Measurements from ENCODE around the gene NYAP2.

Gene NYAP2

DNA sequence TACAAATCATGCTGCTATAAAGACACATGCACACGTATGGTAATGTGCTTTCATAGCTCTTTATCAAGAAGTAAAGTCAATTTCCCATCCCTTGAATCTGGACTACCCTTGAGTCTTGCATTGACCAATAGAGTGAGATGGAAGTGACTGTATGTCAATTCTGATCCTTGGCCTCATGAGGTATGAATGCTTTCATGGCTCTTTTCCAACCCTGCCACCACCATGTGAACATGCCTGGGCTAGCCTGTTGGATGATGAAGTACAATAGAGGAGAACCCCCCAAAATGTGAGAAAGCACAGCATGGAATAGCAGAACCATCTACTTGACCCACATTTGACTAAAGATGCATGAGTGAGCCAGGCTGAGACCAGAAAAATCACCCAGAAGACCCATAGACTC, 237.0 kb downstream of the NYAP2 start:
- DNase-seq: no peak

- DNase-seq: no peak
These were observed 237.7 kb downstream of the NYAP2 start for GRCh38 chr2:225637259-225637658.

- no peak for DNase-seq
These were observed 241.0 kb downstream of the NYAP2 start for GRCh38 chr2:225640550-225640949.

DNA sequence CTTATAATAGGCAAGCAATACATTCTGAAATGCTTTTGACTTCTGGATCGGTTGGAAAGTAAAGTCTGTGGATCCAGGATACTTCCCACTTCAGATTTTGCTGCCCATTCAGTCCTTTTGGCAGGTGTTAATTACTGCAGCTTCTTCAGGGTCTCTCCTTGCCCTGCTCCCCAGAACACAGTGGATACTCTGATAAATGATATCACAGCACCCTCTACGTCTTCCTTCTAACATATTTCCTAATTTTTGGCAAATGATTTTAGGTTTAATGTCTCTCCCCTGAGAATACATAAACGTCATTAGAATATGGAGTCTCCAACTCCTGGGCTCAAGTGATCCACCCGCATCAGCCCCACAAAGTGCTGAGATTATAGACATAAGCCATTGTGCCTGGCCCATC, 249.8 kb downstream of the NYAP2 start:
- DNase-seq: no peak

DNA sequence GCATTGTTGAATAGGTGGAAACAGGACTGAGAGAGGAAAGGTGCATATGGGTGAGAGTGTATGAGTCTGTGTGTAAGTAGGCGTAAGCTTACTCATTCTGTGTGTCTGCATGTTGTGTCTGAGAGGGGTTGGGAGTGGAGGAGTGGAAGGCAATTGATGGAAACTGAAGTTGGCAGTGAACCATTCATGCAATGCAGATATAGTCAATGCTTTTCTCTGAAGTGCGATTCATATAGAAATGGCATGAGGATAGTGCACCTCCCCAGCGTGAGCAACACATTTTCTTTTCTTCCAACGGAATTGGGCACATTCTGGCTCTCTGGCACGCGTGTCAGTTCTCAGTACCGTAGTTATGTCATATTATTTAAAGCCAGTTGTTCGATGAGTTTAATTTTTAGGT, 250.5 kb downstream of the NYAP2 start:
- DNase-seq: no peak

DNA sequence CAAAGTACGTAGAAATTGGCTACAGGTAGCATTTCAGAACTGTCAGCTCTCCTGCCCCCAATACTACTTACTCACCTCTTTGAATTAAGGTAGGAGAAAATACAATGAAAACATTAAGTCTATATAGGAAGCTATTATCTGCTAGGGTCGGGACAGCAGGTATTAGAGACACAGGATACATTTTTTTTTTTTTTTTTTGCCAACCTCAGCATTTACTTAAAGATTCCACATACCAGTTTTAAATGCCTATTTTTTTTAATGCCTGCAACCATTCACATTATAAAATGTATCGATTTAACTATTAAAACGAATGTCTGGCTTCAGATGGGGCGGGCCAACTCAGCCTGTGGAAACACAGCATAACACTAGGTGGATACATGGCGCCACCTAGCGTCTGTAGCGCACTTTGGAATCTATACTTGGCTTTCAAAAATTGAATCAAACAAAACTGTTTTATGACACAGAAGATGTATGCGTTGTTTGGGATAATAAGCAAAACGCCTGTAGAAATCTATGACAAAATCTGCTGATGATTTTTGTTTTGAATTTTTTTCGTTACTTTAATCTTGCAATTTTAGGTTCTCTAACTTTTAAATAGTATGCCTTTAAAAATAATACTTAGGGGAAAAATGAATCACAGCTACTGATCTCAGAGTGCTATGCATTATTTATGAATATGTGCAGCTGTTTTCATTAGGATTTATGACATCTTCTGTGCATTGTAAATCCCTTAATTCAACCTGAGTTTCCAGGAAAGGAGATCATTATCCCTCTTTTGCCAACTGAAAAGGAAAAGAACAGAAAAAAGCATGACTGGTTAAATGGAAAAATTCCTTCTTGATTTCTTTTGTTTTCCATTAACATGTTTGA, 261.0 kb downstream of the NYAP2 start:
- DNase-seq: peak; percentile 79 to 88 (median 87)

DNA sequence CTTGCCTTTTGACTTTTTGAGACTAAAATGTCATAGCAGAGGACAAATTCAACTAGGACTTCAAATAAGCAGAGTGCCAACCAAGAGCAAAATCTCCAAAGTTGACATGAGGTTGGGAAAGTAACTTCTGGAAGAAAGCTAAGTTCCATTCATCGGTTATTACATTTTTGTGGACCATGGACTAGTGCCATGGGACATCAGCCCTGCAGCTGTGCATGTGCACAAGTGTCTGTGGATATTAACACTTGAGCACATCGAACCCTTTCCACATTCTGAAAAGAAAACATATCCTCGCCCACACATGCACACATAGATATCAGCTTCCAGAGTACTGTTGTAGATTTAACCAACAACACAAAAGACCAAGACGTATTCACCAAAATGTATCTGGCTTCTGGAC, 262.6 kb downstream of the NYAP2 start:
- no peak for DNase-seq

- DNase-seq: no peak
These were observed 267.9 kb downstream of the NYAP2 start for GRCh38 chr2:225667445-225667844.

GRCh38 chr2:225668606-225669266, 269.2 kb downstream of the NYAP2 start:
- peak; percentile 52 to 76 (median 64) for DNase-seq

DNA sequence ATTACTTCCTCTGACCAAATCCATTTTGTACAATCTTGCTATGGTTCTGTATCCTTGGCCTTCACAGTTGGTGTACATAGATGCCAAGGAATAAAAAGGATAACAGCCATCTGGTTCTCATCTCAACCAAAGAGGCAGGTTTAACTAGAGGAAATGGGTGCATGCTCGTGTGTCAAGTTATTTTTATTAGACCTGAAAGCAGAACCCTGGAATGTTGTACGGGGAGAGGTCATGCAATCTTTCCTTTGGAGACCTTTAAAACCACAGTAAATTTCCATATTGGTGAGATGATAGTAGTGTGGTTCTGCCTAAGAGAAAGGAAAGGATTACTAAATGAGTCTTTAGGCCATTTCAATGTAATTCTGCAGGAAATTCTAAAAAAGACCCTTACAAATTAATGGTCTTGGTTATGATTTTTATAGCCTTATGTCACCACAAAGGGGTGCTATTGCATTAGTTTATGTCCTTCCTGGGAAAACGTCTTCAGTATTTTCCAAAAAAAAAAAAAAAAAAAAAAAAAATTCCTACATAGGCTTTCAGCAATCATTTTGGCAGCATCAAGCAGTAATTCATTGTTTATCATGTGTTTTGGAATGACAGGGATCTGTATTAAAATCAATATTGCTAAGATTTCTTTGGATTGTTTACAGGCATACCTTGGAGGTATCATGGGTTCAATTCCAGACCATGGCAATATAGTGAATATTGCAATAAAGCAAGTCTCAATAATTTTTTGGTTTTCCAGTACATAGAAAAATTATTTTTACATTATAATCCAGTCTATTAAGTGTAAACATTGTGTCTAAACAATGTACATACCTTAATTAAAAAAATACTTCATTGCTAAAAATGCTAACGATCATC, 270.8 kb downstream of the NYAP2 start:
- peak in 2 of 4 experiments; percentile 41 to 44 for DNase-seq

DNA sequence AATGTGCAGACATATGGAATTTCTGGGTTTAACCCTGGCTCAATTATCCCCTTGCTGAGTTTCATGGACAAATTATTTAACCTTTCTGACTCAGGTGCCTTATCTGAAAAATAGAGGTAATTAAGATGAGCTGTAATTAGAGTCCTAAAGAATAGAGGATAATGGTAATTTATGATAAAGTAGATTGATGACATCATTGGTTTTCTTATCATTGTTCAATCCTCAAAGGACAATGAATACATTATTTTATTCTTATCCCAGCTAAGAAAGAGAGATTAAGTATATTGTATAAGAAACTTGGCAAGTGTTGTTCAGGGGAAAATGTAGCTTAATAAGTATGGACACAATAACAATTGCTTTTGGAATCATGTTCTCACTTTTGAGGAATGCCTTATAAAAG, 279.3 kb downstream of the NYAP2 start:
- DNase-seq: no peak

DNA sequence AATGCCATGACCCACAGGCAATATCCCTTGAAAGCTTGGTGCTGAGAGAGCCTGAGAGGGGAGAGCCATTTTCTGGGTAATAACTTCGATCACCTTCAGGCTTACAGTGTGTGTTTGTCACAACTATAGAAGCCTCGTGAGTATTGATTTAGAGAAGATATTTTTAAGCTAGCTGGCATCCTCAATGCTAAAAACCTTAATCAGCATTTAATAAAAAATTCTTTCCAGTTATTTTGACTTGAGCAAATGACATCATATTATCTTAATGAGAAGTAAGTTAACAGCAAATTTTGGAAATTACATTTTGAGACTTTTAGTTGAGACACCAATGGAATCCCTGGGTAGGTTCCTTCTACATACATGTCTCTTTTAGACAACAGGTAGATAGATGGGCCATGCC, 283.7 kb downstream of the NYAP2 start:
- DNase-seq: no peak

DNA sequence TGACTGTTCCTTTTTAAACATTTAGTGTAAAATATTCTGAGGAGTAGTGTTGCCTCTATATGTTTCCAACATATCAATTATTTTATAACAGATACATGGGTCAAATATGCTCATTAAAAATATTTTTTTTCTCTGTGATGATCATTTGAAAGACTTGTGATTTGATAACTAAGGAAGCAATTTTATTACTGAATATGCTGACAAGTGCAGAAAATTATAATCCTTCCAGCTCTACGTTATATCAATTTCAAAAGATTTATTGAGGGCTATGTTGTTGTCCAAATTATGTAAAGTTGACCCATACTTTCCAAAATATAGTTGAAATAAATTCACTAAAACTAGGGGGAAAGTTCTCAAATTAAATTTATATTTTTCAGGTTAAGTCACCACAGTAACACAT, 290.6 kb downstream of the NYAP2 start:
- DNase-seq: no peak

DNA sequence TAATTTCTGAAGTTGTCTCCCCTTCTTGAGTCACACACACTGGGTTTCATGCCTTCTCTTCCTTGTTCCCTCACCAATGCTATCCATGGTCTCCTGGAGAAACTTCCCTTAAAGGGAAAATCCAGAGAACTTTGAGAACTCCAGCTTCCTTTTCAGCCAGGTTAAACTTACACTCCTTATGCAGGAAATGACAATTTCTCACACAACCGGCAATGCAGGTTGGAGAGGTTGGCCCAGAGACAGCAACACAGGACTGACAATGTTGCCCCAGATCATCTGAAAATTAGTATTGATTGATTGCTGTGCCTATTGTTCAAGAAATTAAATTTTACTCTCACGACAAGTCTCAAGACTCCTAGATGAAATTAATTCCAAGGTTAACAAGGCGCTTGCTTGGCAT, 292.2 kb downstream of the NYAP2 start:
- no peak for DNase-seq

- DNase-seq: no peak
These were observed 293.7 kb downstream of the NYAP2 start for GRCh38 chr2:225693259-225693658.

GRCh38 chr2:225694664-225695063, 295.2 kb downstream of the NYAP2 start:
- no peak for DNase-seq

GRCh38 chr2:225697936-225698335, 298.4 kb downstream of the NYAP2 start:
- no peak for DNase-seq
